BLaER1 treated with 17β-estradiol and CSF1 and Interleukin-3, amounts not matched to agents 10 nM and 100 nM (cell line): ENCODE data around the gene ADSL.

Source experiments
- H3K27ac ChIP-seq, 11 experiments: shearing (Covaris generic); formaldehyde crosslinking; 2 replicates each; pipeline ENCODE4 v1.8.1; 2022
- H3K27me3 ChIP-seq, 11 experiments: shearing (Covaris generic); formaldehyde crosslinking; 2 replicates each; pipeline ENCODE4 v1.8.1; 2022
- H3K36me3 ChIP-seq, 11 experiments: shearing (Covaris generic); formaldehyde crosslinking; 2 replicates each; pipeline ENCODE4 v1.8.1; 2022
- H3K4me1 ChIP-seq, 10 experiments: shearing (Covaris generic); formaldehyde crosslinking; 2 replicates each; pipeline ENCODE4 v1.8.1; 2022
- H3K4me2 ChIP-seq, 11 experiments: shearing (Covaris generic); formaldehyde crosslinking; 2 replicates each; pipeline ENCODE4 v1.8.1; 2022
- H3K4me3 ChIP-seq, 10 experiments: shearing (Covaris generic); formaldehyde crosslinking; 2 replicates each; pipeline ENCODE4 v1.8.1; 2022
- H3K9ac ChIP-seq, 11 experiments: shearing (Covaris generic); formaldehyde crosslinking; 2 replicates each; pipeline ENCODE4 v1.8.1; 2022
- H3K9me3 ChIP-seq, 11 experiments: shearing (Covaris generic); formaldehyde crosslinking; replicated peaks in 1 of 11; 2 replicates each; pipeline ENCODE4 v1.8.1; 2022
- H4K20me1 ChIP-seq, 11 experiments: shearing (Covaris generic); formaldehyde crosslinking; 2 replicates each; pipeline ENCODE4 v1.8.1; 2022
- Cebpa-rat ChIP-seq, 11 experiments: shearing (Covaris generic); IDR thresholded peaks; 2 replicates each; pipeline ENCODE4 v1.8.1; 2022

Gene ADSL

DNA sequence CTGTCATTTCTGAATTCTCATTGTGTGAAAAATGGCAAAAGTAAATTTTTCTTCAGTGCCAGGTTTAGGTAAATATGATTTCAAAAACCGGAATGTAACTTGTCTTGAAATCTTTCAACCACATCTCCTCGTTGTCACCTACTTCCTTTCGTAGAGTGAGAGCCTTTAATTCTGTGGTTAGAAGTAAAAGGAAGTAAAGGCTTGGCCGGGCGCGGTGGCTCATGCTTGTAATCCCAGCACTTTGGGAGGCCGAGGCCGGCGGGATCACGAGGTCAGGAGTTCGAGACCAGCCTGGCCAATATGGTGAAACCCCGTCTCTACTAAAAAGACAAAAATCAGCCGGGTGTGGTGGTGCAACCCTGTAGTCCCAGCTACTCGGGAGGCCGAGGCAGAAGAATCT lies 53.9 kb downstream of the ADSL start:
- Histone ChIP-seq H3K4me2 (peak overlapping the region; percentile 72 to 93 (median 84)), H3K27ac (peak overlapping the region in 10 of 11 experiments; percentile 34 to 84 (median 76); a peak in 19 of 22 replicates), H3K9me3 (no peaks in the 10 kb centered on the region), H3K9ac (peak overlapping the region in 9 of 11 experiments; percentile 9 to 64 (median 58); a peak in 16 of 22 replicates), H3K4me1 (peaks cover 61 to 83% (median 75%) of the 10 kb centered on the region in 10 experiments), H3K27me3 (no peaks in the 10 kb centered on the region), H4K20me1 (peaks cover 0 to 70% (median 12%) of the 10 kb centered on the region in 11 experiments; a peak in 12 of 22 replicates), H3K36me3 (peaks cover 37 to 54% (median 45%) of the 10 kb centered on the region in 11 experiments), H3K4me3 (0 out of 20 replicates have a peak overlapping the region, but pooled peaks of 1 of the 10 experiments have one; percentile 14)
- TF ChIP-seq Cebpa-rat (IDR thresholded peaks at IDR 0.05) = 0 out of 22 replicates have a peak, but pooled peaks of 1 of the 11 experiments have one; percentile 31

GRCh38 chr22:40401532-40401931 lies 55.2 kb downstream of the ADSL start:
- Histone ChIP-seq H3K4me3 (no peak overlapping the region; a peak in 1 of 20 replicates), H3K27ac (peak overlapping the region in 8 of 11 experiments; percentile 71 to 84 (median 78); a peak in 15 of 22 replicates), H3K36me3 (peaks cover 51 to 60% (median 59%) of the 10 kb centered on the region in 11 experiments), H3K4me1 (peaks cover 54 to 77% (median 61%) of the 10 kb centered on the region in 10 experiments), H3K9ac (0 out of 22 replicates have a peak overlapping the region, but pooled peaks of 2 of the 11 experiments have one; percentile 39 to 58), H3K4me2 (peak overlapping the region; percentile 72 to 93 (median 84); a peak in 21 of 22 replicates), H4K20me1 (peaks cover 0 to 64% (median 19%) of the 10 kb centered on the region in 11 experiments; a peak in 13 of 22 replicates), H3K9me3 (no peaks in the 10 kb centered on the region), H3K27me3 (no peaks in the 10 kb centered on the region)
- TF ChIP-seq Cebpa-rat (IDR thresholded peaks at IDR 0.05) = no peak

DNA sequence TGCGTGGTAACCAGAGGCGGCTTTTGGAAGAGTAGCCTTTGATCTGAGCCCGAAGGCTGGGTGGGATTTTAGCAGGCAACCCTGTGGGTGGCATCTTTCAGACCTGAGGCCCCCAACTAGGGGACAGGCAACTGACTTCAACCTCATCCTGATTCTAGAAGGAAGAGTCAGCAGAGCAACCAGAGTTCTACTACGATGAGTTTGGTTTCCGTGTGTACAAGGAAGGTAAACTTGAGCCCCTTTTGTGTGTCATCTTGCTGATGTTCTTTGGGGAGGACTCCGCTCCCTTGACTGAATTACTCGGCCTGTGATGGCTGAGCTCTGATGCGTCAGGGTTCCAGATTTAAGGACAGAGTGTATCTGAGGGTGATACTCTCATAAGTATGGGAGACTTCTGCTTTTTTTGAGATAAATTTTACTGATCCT lies 55.7 kb downstream of the ADSL start:
- Histone ChIP-seq H3K4me1 (peaks cover 49 to 72% (median 57%) of the 10 kb centered on the region in 10 experiments), H3K9ac (no peak overlapping the region), H3K4me2 (peak overlapping the region in 10 of 11 experiments; percentile 79 to 93 (median 84); a peak in 18 of 22 replicates), H3K9me3 (no peaks in the 10 kb centered on the region), H3K36me3 (peaks cover 55 to 65% (median 64%) of the 10 kb centered on the region in 11 experiments), H3K4me3 (no peak overlapping the region; a peak in 1 of 20 replicates), H3K27me3 (no peaks in the 10 kb centered on the region), H4K20me1 (peaks cover 0 to 66% (median 24%) of the 10 kb centered on the region in 11 experiments; a peak in 13 of 22 replicates), H3K27ac (peak overlapping the region in 8 of 11 experiments; percentile 71 to 84 (median 78); a peak in 14 of 22 replicates)
- no peak for TF ChIP-seq Cebpa-rat (IDR thresholded peaks at IDR 0.05)

DNA sequence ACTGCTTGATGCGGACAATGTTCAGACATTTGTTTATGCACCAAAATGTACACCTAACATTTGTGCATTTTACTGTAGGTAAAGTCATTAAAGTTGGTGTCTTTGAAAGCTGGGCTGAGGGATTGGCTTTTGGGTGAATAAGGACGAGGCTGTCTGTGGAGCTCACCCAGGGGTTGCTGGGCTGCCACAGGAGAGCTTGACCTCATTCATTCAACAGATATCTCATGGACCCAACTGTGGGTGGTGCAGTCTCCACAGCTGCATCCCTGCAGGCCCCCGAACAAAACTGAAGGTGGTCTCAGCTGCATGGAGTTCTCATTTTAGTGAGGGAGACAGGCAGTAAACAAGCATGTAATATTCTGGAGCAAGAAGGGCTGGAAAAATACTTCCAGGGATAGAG lies 56.8 kb downstream of the ADSL start:
- no peak overlapping the region for H3K4me2 ChIP-seq
- H3K9ac ChIP-seq = no peak overlapping the region
- H3K4me1 ChIP-seq = peaks cover 38 to 62% (median 48%) of the 10 kb centered on the region in 10 experiments
- no peak overlapping the region for H3K4me3 ChIP-seq
- H4K20me1 ChIP-seq = peaks cover 0 to 70% (median 30%) of the 10 kb centered on the region in 11 experiments; a peak in 14 of 22 replicates
- H3K27me3 ChIP-seq = no peaks in the 10 kb centered on the region
- no peak for TF ChIP-seq Cebpa-rat (IDR thresholded peaks at IDR 0.05)
- peaks cover 67 to 76% (median 75%) of the 10 kb centered on the region in 11 experiments for H3K36me3 ChIP-seq
- H3K27ac ChIP-seq = peak overlapping the region in 2 of 11 experiments; percentile 21 to 50; a peak in 4 of 22 replicates
- H3K9me3 ChIP-seq = no peaks in the 10 kb centered on the region

DNA sequence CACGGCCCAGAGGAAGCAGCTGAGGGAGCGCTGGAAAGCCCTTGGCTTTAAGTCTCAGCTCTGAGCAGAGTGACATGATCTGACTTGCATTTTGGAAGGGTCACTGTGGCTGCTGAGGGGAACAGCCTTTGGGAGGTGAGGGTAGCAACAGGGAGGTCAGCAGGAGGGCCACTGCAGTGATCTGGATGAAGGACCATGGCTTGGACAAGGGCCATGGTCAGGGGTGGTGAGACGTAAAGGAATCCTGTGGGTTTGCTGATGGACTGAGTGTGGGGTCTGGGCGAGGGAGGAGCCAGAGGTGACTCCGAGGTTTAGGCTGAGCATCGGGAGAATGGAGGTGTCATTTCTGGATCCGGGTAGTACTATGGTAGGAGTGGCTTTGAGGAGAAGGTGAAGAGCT lies 57.4 kb downstream of the ADSL start:
- peaks cover 0 to 75% (median 30%) of the 10 kb centered on the region in 11 experiments; a peak in 15 of 22 replicates for H4K20me1 ChIP-seq
- no peaks in the 10 kb centered on the region for H3K27me3 ChIP-seq
- no peak overlapping the region for H3K9ac ChIP-seq
- H3K9me3 ChIP-seq = no peaks in the 10 kb centered on the region
- H3K4me1 ChIP-seq = peaks cover 33 to 62% (median 48%) of the 10 kb centered on the region in 10 experiments
- H3K4me3 ChIP-seq = no peak overlapping the region
- TF ChIP-seq Cebpa-rat (IDR thresholded peaks at IDR 0.05) = no peak
- peaks cover 72 to 81% (median 80%) of the 10 kb centered on the region in 11 experiments for H3K36me3 ChIP-seq
- peak overlapping the region in 4 of 11 experiments; percentile 17 to 50 (median 21); a peak in 5 of 22 replicates for H3K27ac ChIP-seq
- no peak overlapping the region for H3K4me2 ChIP-seq

- no peak overlapping the region for H3K4me2 ChIP-seq
- no peak overlapping the region for H3K9ac ChIP-seq
- TF ChIP-seq Cebpa-rat (IDR thresholded peaks at IDR 0.05) = no peak
- H3K36me3 ChIP-seq = peaks cover 80 to 90% (median 89%) of the 10 kb centered on the region in 11 experiments
- no peak overlapping the region for H3K4me3 ChIP-seq
- H3K9me3 ChIP-seq = no peaks in the 10 kb centered on the region
- no peaks in the 10 kb centered on the region for H3K27me3 ChIP-seq
- H3K4me1 ChIP-seq = peaks cover 26 to 62% (median 48%) of the 10 kb centered on the region in 10 experiments
- peaks cover 3 to 79% (median 38%) of the 10 kb centered on the region in 11 experiments; a peak in 17 of 22 replicates for H4K20me1 ChIP-seq
- H3K27ac ChIP-seq = peak overlapping the region in 5 of 11 experiments; percentile 12 to 50 (median 34); a peak in 6 of 22 replicates
These were observed 58.2 kb downstream of the ADSL start for GRCh38 chr22:40404251-40405177.

- Histone ChIP-seq H3K9ac (no peak overlapping the region), H3K4me2 (0 out of 22 replicates have a peak overlapping the region, but pooled peaks of 1 of the 11 experiments have one; percentile 8), H3K4me3 (no peak overlapping the region), H4K20me1 (peaks cover 1 to 82% (median 41%) of the 10 kb centered on the region in 11 experiments; a peak in 17 of 22 replicates), H3K27ac (peak overlapping the region in 5 of 11 experiments; percentile 12 to 50 (median 34); a peak in 5 of 22 replicates), H3K27me3 (no peaks in the 10 kb centered on the region), H3K4me1 (peaks cover 19 to 62% (median 48%) of the 10 kb centered on the region in 10 experiments), H3K36me3 (peaks cover 90 to 99% (median 98%) of the 10 kb centered on the region in 11 experiments), H3K9me3 (no peaks in the 10 kb centered on the region)
- TF ChIP-seq Cebpa-rat (IDR thresholded peaks at IDR 0.05) = no peak
These were observed 59.1 kb downstream of the ADSL start for GRCh38 chr22:40405178-40406062.
